H1 (cell line): ENCODE data around the gene S100A4. TPM values are rescaled to one million over a fixed set of nuclear protein-coding genes. Genes with fewer than 3 reads are reported as not detected.

ENCODE experiments used
- BRCA1 ChIP-seq: IDR thresholded peaks from 2 replicates; pipeline ENCODE4 v1.6.1; 2012; ENCODE audit warnings: low read depth, low read length, improper control_type of control experiment
- CBX8 ChIP-seq: fragments of 300-800, 300-1000 bp; sonication (generic); IDR thresholded peaks from 2 replicates; pipeline ENCODE4 v1.7.1; 2016; ENCODE audit warnings: low read depth, low read length, borderline replicate concordance
- GTF2F1 ChIP-seq: IDR thresholded peaks from 2 replicates; pipeline ENCODE4 v1.6.1; 2012; ENCODE audit warnings: low read depth, low read length, improper control_type of control experiment, borderline replicate concordance
- HDAC2 ChIP-seq, 2 experiments: fragments of 300-600 bp in 1 of 2; sonication (generic) in 1 of 2; IDR thresholded peaks; 2 replicates each; pipeline ENCODE4 v1.6.1; 2011 to 2012; ENCODE audit warnings: low read depth in 2 of 2, low read length in 2 of 2, mild to moderate bottlenecking in 2 of 2, moderate library complexity in 2 of 2, borderline replicate concordance in 1 of 2, inconsistent platforms in 1 of 2
- HDAC6 ChIP-seq: IDR thresholded peaks from one replicate; pipeline ENCODE4 v1.7.1; 2012; ENCODE audit warnings: low read depth, mild to moderate bottlenecking, inconsistent platforms, low read length, moderate library complexity
- MAFK ChIP-seq: IDR thresholded peaks from 2 replicates; pipeline ENCODE4 v1.6.1; 2012; ENCODE audit warnings: low read depth, mild to moderate bottlenecking, improper control_type of control experiment, low read length
- POLR2A ChIP-seq, 2 experiments: IDR thresholded peaks; 1 replicate in 1 of 2; 2 replicates in 1 of 2; pipeline ENCODE4 v1.6.1; 2011; ENCODE audit warnings: low read depth in 2 of 2, low read length in 2 of 2, mild to moderate bottlenecking in 2 of 2; ENCODE audit errors: control extremely low read depth in 1 of 2
- POLR2AphosphoS5 ChIP-seq: IDR thresholded peaks from 2 replicates; pipeline ENCODE4 v1.6.1; 2011; ENCODE audit warnings: low read depth, low read length
- TAF7 ChIP-seq: optimal IDR thresholded peaks from 2 replicates; pipeline ENCODE3; 2011; ENCODE audit warnings: low read depth, mild to moderate bottlenecking, inconsistent platforms, low read length, moderate library complexity, borderline replicate concordance
- TCF12 ChIP-seq: IDR thresholded peaks from 2 replicates; pipeline ENCODE4 v1.6.1; 2011; ENCODE audit warnings: low read depth, mild to moderate bottlenecking, low read length
- YY1 ChIP-seq: IDR thresholded peaks from 2 replicates; pipeline ENCODE4 v1.6.1; 2011; ENCODE audit warnings: low read depth, mild to moderate bottlenecking, low read length
- polyA plus RNA-seq, 7 experiments: library from polyadenylated mRNA; depleted of rRNA in 3 of 7; stranded (reverse) in 5 of 7; unstranded in 2 of 7; fragments of >200 nt in 5 of 7; fragments of 200-250 nt in 2 of 7; gene quantifications; 1 replicate in 5 of 7; 2 replicates in 1 of 7; 4 replicates in 1 of 7; pipeline versions ENCODE4 v1.2.1 to v1.2.3, GENCODE V29; 2011 to 2013; ENCODE audit warnings: missing spikeins in 2 of 7, mixed read lengths in 2 of 7
- total RNA-seq: library from RNA; stranded (reverse); fragmentation: NEBNext Ultra II Directional; extraction: Animal tissue kit (Norgen Biotek cat#: 25700); gene quantifications from 2 replicates; pipeline ENCODE4 v1.2.1, GENCODE V29; 2021
- TF ChIP-seq, protein P1 (sequence below): fragments of 300-600 bp; sonication (generic); IDR thresholded peaks from 2 replicates; pipeline ENCODE4 v1.7.1; 2012; ENCODE audit warnings: low read length, moderate library complexity, mild to moderate bottlenecking, inconsistent platforms; ENCODE audit not compliant: insufficient replicate concordance

The S100A4 gene
- total and polyA plus RNA-seq, 2 of the 8 experiments (the other 6 are each of a cell fraction or from before 2014, with no cell fraction given), result 36.3 to 85.4 TPM

DNA sequence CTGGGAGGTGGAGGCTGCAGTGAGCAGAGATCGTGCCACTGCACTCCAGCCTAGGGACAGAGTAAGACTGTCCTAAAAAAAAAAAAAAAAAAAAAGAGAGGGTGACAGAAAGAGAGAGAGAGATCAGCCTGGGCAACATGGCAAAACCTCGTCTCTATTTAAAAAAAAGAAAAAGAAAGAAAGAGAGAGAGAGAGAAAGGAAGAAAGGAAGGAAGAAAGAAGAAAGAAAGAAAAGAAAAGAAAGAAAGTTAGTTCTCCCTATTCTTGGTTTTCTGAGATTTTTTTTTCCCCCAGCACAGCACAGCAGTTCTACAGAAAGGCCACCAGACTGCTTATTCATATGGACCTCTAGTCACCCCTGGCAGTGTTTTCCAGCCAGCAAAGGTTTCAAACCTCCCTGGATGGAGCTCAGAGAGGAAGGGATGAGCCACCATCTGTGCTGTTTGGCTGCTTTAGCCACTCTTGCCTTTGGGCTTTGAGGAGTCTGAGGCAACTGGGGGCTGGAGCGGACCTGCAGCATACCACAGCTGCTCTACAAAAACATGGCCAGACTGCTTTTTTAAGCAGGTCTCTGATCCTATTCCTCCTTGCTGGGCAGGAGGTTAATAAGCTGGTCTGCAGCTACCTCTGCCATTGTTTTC, 20.4 kb downstream of the S100A4 start (continued):
- TF ChIP-seq, protein P1, sequence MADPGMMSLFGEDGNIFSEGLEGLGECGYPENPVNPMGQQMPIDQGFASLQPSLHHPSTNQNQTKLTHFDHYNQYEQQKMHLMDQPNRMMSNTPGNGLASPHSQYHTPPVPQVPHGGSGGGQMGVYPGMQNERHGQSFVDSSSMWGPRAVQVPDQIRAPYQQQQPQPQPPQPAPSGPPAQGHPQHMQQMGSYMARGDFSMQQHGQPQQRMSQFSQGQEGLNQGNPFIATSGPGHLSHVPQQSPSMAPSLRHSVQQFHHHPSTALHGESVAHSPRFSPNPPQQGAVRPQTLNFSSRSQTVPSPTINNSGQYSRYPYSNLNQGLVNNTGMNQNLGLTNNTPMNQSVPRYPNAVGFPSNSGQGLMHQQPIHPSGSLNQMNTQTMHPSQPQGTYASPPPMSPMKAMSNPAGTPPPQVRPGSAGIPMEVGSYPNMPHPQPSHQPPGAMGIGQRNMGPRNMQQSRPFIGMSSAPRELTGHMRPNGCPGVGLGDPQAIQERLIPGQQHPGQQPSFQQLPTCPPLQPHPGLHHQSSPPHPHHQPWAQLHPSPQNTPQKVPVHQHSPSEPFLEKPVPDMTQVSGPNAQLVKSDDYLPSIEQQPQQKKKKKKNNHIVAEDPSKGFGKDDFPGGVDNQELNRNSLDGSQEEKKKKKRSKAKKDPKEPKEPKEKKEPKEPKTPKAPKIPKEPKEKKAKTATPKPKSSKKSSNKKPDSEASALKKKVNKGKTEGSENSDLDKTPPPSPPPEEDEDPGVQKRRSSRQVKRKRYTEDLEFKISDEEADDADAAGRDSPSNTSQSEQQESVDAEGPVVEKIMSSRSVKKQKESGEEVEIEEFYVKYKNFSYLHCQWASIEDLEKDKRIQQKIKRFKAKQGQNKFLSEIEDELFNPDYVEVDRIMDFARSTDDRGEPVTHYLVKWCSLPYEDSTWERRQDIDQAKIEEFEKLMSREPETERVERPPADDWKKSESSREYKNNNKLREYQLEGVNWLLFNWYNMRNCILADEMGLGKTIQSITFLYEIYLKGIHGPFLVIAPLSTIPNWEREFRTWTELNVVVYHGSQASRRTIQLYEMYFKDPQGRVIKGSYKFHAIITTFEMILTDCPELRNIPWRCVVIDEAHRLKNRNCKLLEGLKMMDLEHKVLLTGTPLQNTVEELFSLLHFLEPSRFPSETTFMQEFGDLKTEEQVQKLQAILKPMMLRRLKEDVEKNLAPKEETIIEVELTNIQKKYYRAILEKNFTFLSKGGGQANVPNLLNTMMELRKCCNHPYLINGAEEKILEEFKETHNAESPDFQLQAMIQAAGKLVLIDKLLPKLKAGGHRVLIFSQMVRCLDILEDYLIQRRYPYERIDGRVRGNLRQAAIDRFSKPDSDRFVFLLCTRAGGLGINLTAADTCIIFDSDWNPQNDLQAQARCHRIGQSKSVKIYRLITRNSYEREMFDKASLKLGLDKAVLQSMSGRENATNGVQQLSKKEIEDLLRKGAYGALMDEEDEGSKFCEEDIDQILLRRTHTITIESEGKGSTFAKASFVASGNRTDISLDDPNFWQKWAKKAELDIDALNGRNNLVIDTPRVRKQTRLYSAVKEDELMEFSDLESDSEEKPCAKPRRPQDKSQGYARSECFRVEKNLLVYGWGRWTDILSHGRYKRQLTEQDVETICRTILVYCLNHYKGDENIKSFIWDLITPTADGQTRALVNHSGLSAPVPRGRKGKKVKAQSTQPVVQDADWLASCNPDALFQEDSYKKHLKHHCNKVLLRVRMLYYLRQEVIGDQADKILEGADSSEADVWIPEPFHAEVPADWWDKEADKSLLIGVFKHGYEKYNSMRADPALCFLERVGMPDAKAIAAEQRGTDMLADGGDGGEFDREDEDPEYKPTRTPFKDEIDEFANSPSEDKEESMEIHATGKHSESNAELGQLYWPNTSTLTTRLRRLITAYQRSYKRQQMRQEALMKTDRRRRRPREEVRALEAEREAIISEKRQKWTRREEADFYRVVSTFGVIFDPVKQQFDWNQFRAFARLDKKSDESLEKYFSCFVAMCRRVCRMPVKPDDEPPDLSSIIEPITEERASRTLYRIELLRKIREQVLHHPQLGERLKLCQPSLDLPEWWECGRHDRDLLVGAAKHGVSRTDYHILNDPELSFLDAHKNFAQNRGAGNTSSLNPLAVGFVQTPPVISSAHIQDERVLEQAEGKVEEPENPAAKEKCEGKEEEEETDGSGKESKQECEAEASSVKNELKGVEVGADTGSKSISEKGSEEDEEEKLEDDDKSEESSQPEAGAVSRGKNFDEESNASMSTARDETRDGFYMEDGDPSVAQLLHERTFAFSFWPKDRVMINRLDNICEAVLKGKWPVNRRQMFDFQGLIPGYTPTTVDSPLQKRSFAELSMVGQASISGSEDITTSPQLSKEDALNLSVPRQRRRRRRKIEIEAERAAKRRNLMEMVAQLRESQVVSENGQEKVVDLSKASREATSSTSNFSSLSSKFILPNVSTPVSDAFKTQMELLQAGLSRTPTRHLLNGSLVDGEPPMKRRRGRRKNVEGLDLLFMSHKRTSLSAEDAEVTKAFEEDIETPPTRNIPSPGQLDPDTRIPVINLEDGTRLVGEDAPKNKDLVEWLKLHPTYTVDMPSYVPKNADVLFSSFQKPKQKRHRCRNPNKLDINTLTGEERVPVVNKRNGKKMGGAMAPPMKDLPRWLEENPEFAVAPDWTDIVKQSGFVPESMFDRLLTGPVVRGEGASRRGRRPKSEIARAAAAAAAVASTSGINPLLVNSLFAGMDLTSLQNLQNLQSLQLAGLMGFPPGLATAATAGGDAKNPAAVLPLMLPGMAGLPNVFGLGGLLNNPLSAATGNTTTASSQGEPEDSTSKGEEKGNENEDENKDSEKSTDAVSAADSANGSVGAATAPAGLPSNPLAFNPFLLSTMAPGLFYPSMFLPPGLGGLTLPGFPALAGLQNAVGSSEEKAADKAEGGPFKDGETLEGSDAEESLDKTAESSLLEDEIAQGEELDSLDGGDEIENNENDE, result no peak
- TF ChIP-seq MAFK (no peak), POLR2A (IDR thresholded peaks at IDR 0.05; ENCODE audit: control extremely low read depth in 1 of 2, low read depth in 2 of 2, low read length in 2 of 2) (no peak), YY1 (no peak), TCF12 (no peak), BRCA1 (no peak), HDAC6 (no peak), GTF2F1 (no peak), CBX8 (no peak), TAF7 (no peak), HDAC2 (IDR thresholded peaks at IDR 0.05; ENCODE audit: borderline replicate concordance in 1 of 2, low read depth in 2 of 2, low read length in 2 of 2) (no peak), POLR2AphosphoS5 (no peak)
